Measurements from ENCODE around the gene NCKAP5.

Gene NCKAP5

DNA sequence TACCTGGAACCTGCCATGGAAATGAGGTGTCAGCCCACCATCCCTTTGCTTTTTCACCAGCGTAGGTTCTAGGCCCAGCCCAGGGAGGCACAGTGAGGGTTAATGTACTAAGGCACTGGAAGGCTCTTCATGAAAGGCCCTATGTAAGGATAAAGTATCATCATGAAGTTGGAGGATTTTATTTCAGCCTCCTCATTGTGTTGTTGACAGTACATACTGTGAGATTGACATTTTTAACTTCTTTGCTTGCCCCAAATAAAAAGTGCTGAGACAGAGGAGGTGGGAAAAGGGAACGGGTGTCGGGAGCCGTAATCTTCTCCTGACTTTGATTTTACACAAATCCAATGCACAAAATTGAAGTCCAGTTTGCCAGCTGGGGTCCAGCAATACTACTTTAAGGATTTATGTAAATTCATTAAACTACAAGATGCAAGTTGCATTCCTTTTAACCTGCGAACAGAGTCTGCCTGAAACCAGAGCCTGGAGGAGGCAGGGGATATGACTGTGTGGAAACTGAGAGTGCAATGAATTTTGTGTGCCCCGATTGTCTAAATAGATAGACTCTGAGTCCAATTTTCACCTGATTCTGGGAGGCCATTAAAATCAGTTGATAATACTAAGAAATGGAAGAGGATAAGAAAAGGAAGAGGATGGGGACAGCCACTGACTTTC is 5.4 kb upstream of the NCKAP5 start:
- no peak for DNase-seq

- DNase-seq: no peak
These were observed 3.0 kb upstream of the NCKAP5 start for GRCh38 chr2:133571249-133571648.

DNA sequence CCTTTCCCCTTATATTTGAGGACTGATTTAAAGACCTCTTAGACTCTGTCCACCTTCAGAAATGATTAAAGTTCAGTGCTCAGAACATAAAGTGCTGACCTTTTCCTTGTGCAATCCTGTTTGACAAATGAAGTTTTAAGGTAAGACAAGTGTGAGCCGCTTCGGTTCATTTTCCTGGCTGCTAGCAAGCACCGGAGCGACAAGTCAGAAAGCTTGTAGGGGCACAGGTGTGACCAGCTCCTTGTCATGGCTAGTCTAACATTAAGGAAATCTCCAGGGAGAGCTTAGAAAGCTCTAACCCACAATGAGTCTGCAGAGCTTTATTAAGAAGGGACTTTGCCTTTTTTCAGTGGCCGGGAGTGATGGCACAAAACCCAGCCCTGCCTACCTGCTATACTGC is 2.3 kb upstream of the NCKAP5 start:
- DNase-seq: no peak

GRCh38 chr2:133569286-133569830 is 1.1 kb upstream of the NCKAP5 start:
- DNase-seq: no peak

DNA sequence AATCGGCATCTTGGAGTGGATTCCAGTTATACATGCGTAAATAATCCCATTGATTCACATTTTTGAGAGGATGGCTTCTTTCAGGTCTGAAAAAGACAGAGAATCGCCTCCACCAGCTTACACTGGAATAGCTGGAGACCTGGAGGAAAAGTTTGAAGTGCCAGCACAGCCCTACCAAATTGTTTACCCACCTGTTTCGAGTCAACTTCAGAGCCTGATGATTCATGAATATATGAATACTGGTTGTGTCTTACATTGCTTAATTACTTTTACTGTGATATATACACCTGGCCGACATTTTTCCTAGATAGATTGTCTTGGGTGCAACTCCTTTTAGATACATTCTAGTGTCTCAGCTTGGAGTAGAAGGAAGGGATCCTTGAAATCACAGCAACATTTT is 335 bp upstream of the NCKAP5 start:
- no peak for DNase-seq

- DNase-seq: no peak
These were observed 5.7 kb downstream of the NCKAP5 start for GRCh38 chr2:133562558-133562957.

DNA sequence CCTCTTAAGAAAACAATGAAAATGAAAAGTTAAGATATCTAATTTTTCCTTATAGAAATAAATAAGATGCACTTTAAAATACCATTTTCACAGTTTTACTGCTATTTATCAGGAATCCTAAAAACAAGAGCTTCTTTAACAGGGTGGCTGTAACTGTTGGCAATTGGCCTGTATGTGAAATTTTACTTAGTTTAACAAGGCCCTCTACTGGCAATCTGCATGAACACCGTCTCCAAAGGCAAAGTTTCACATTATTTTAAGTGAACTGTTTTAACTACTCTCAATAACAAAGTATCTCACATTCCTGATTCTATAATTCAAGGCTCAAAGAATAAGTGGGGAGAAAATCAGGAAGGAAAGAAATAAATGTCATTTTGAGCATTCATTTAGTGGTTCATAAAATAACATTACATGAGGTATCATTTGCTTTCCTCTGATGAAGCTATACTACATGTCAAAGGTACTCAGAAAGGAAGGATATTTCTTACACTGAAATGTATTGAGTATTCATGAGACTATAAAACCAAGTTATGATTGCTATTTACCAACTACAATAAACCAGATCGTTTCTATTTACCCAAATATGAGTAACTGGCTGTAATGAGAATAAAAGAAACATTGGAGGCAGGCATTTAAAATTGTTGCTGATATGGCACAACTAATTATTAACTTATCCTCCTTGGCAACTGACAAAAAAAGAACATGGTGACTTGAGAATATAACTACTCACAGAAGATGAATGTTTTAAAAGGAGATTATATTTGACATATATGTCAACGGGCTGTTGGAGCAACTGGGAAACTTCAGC is 7.0 kb downstream of the NCKAP5 start:
- DNase-seq: peak; percentile 60

GRCh38 chr2:133557614-133558013 is 10.6 kb downstream of the NCKAP5 start:
- DNase-seq: no peak

DNA sequence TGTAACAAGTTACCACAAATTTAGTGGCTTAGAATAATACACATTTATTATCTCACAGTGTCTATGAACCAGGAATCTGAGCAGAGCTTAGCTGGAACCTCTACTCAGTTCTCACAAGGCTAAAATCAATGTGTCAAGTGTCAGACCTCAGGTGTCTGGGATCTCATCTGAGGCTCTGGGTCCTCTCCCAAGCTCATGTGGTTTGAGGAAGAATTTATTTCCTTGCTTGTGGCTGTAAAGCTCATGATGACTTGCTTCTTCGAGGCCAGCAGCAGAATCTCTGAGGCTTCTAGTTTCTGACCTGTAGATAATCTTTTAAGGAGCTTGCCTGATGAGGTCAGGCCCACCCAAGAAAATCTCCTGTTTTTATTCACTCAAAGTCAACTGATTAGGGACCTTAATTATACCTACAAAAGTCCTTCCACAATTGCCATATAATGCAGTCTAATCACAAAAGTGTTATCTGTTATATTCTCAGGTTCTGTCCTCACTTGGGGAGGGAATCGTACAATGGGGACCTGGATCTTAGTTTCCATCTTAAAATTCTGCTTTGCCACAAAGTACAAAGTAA is 14.3 kb downstream of the NCKAP5 start:
- DNase-seq: no peak

DNA sequence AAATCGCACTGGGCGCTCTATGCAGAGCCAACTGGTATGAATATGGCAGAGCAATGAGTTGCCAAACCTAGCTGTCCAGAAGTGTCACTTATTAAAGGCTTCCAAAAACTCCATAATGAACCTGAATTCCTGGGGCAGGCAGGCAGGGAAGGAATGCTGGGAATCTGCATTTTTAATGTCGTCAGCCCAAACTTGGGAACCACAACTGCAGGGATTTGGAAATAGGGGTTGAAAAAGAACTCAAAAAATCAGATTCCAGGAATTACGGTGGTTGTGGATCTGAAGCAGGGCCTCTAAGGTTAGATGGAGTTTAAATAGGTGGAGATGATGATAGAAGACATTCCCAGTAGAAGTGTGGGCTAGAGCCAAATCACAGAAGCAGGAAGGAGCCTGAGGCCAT is 15.0 kb downstream of the NCKAP5 start:
- DNase-seq: no peak

- no peak for DNase-seq
These were observed 15.4 kb downstream of the NCKAP5 start for GRCh38 chr2:133552821-133553220.

DNA sequence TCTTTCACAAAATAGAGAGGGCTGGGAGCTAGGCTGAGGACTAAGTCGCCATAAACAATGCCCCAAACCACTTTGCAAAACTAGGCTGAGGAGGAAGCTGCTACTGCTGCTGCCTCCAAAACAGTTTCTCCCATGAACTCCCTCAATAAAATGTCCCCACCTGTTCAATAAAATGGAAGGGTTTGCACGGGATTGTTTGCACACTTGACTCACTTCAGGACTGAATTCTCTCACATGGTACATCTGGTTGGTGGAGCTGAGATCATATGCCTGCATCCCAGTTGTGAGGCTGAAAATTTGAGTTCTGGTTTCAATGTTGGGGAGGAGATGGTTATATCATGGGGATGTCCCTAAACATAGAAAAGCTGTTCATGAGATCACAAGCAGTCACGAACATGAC is 26.5 kb downstream of the NCKAP5 start:
- DNase-seq: no peak

GRCh38 chr2:133541376-133541775 is 26.9 kb downstream of the NCKAP5 start:
- DNase-seq: no peak

DNA sequence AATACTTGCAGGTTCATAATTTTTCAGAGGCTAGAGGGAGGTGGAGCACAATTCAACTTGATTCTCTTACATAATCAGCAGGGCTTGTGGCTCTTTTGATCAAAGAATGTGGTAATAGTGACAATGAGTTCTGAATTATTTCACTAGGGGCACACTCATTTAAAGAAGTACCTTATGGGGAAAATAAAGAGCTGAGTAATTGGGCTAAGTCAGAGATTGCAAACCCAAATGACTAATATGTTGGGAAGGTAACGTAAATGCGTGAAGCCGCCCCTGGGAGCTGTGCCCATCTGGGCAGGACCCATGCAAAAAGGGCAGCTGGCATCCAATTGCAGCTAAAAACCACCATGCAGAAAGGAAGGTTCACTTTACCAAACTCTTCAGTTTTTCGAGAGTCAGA is 35.3 kb downstream of the NCKAP5 start:
- DNase-seq: no peak

DNA sequence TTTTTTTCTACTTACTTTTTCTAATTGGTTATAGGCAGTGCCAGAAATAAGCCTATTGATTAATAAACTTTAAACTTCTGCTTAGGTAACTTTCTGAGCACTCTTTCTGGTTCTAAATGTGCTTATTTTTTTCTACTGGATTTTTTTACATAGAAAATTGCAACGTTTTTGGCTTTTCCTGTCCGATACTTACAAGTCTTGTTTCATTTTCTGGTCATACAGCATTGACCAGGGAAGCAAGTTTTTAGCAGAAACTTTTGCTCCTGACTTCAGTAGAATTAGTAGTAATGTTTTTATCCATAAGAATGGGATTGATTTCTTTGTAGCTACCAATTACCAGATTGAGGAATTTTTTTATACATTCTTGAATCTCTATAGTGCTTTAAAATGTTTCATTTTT is 36.9 kb downstream of the NCKAP5 start:
- no peak for DNase-seq

GRCh38 chr2:133530645-133531044 is 37.6 kb downstream of the NCKAP5 start:
- no peak for DNase-seq

GRCh38 chr2:133526530-133527300 is 41.5 kb downstream of the NCKAP5 start:
- no peak for DNase-seq

- no peak for DNase-seq
These were observed 42.4 kb downstream of the NCKAP5 start for GRCh38 chr2:133525613-133526529.

DNA sequence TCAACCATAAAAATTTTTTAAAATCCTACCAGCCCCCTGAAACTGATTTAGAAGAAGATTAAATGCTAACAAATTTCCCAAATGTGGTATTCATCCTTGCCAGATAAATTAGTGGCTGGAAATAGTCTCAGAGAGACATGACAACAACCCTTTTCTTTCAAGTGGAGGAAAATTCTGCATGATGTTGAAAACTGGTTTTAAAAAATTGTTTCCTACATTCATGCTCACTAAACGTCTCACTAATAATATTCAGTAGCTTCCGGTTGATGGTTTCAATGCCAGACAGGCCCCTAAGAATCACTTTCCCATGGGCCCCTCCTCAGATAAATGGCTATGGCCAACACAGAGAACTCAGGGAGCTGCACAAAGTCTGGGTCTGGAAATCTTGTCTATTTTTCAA is 43.2 kb downstream of the NCKAP5 start:
- DNase-seq: no peak

DNA sequence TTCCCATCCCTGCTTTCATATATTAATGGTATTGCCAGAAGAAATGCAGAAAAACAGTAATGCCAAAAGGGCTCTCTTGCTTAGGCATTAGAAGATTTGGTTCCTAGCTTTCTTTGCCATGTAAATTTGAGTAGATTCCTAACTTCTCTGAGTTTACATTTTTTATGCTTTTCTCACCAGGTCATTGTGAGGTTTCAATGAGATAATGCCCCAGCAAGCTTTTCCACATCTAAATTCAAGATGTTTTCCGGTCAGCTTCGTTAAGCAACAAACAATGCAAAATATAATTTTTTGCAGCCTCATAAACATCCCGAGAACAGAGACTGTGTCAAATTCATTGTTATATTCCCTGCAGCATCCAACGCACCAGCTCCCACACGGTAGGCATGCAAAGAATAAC is 44.9 kb downstream of the NCKAP5 start:
- DNase-seq: no peak

GRCh38 chr2:133522204-133522603 is 46.1 kb downstream of the NCKAP5 start:
- no peak for DNase-seq

GRCh38 chr2:133521146-133521745 is 47.0 kb downstream of the NCKAP5 start:
- DNase-seq: no peak
